Mesenchymal stem cell (in vitro differentiated cells and primary cell): Measurements from ENCODE around the gene CAMSAP2.

Experiments used
- DNase-seq: peaks from one replicate; pipeline ENCODE4 v3.0.0-alpha.2; 2013
- H2AFZ ChIP-seq: one replicate; pipeline ENCODE4 v1.6.1; 2013; ENCODE audit warnings: low read depth, mild to moderate bottlenecking, control low read depth, inconsistent platforms, low read length, moderate library complexity
- H2AK5ac ChIP-seq: 2 replicates; pipeline ENCODE4 v1.6.1; 2013; ENCODE audit warnings: low read length, moderate library complexity, mild to moderate bottlenecking, inconsistent platforms; ENCODE audit not compliant: severe bottlenecking
- H2BK120ac ChIP-seq: one replicate; pipeline ENCODE4 v1.6.1; 2013; ENCODE audit warnings: low read depth, mild to moderate bottlenecking, inconsistent platforms, low read length, moderate library complexity
- H2BK12ac ChIP-seq, 2 experiments: one replicate each; pipeline ENCODE4 v1.6.1; 2013; ENCODE audit warnings: inconsistent platforms in 2 of 2, low read length in 2 of 2, mild to moderate bottlenecking in 2 of 2, moderate library complexity in 2 of 2, control low read depth in 1 of 2
- H2BK15ac ChIP-seq: one replicate; pipeline ENCODE4 v1.6.1; 2013; ENCODE audit warnings: mild to moderate bottlenecking, low read depth, inconsistent platforms; ENCODE audit not compliant: poor library complexity, severe bottlenecking
- H2BK5ac ChIP-seq: 2 replicates; pipeline ENCODE4 v1.6.1; 2013; ENCODE audit warnings: low read depth, mild to moderate bottlenecking, low read length, control low read depth, inconsistent platforms; ENCODE audit not compliant: poor library complexity, severe bottlenecking
- H3K14ac ChIP-seq, 2 experiments: one replicate each; pipeline ENCODE4 v1.6.1; 2013; ENCODE audit warnings: inconsistent platforms in 2 of 2, low read length in 2 of 2, control low read depth in 1 of 2, mild to moderate bottlenecking in 1 of 2, moderate library complexity in 1 of 2
- H3K18ac ChIP-seq, 2 experiments: one replicate each; pipeline ENCODE4 v1.6.1; 2013; ENCODE audit warnings: inconsistent platforms in 2 of 2, low read length in 2 of 2, control low read depth in 1 of 2, low read depth in 1 of 2, mild to moderate bottlenecking in 1 of 2
- H3K23ac ChIP-seq, 2 experiments: one replicate each; pipeline ENCODE4 v1.6.1; 2013; ENCODE audit warnings: inconsistent platforms in 2 of 2, low read length in 2 of 2, mild to moderate bottlenecking in 2 of 2, moderate library complexity in 2 of 2, control low read depth in 1 of 2
- H3K27ac ChIP-seq: 2 replicates; pipeline ENCODE4 v1.5.1; 2013; ENCODE audit warnings: mild to moderate bottlenecking, moderate library complexity, low read length, control low read depth, inconsistent platforms; ENCODE audit not compliant: poor library complexity, severe bottlenecking
- H3K27me3 ChIP-seq, 2 experiments: 2 replicates each; pipeline versions ENCODE4 v1.6.1 to v1.7.0; 2013; ENCODE audit warnings: low read length in 2 of 2, mild to moderate bottlenecking in 2 of 2, moderate library complexity in 2 of 2, control low read depth in 1 of 2, inconsistent platforms in 1 of 2; ENCODE audit not compliant: control insufficient read depth in 1 of 2, insufficient read depth in 1 of 2
- H3K36me3 ChIP-seq, 2 experiments: 2 replicates each; pipeline versions ENCODE4 v1.6.1 to v1.7.0; 2013; ENCODE audit warnings: low read length in 2 of 2, control low read depth in 1 of 2, inconsistent platforms in 1 of 2, low read depth in 1 of 2, mild to moderate bottlenecking in 1 of 2; ENCODE audit not compliant: insufficient read depth in 2 of 2, control insufficient read depth in 1 of 2
- H3K4ac ChIP-seq, 2 experiments: one replicate each; pipeline ENCODE4 v1.6.1; 2013; ENCODE audit warnings: inconsistent platforms in 2 of 2, low read length in 2 of 2, mild to moderate bottlenecking in 2 of 2, moderate library complexity in 2 of 2, control low read depth in 1 of 2, low read depth in 1 of 2
- H3K4me1 ChIP-seq: 2 replicates; pipeline ENCODE4 v1.6.1; 2013; ENCODE audit warnings: low read depth, low read length, control low read depth; ENCODE audit not compliant: control insufficient read depth, insufficient read depth
- H3K4me2 ChIP-seq: 2 replicates; pipeline ENCODE4 v1.6.1; 2013; ENCODE audit warnings: low read length, mild to moderate bottlenecking, inconsistent platforms; ENCODE audit not compliant: poor library complexity, severe bottlenecking
- H3K4me3 ChIP-seq, 2 experiments: 2 replicates each; pipeline versions ENCODE4 v1.5.1 to v1.7.0; 2013; ENCODE audit warnings: low read length in 2 of 2, mild to moderate bottlenecking in 2 of 2, control low read depth in 1 of 2, low read depth in 1 of 2; ENCODE audit not compliant: insufficient read depth in 1 of 2
- H3K79me1 ChIP-seq: replicated peaks from 2 replicates; pipeline ENCODE4 v1.6.1; 2013; ENCODE audit warnings: mild to moderate bottlenecking, control low read depth, low read length, inconsistent platforms; ENCODE audit not compliant: poor library complexity, severe bottlenecking
- H3K9ac ChIP-seq: 2 replicates; pipeline ENCODE4 v1.7.0; 2013; ENCODE audit warnings: mild to moderate bottlenecking, low read length, moderate library complexity
- H3K9me3 ChIP-seq: 2 replicates; pipeline ENCODE4 v1.7.0; 2013; ENCODE audit warnings: mild to moderate bottlenecking, low read length; ENCODE audit not compliant: control insufficient read depth
- H4K8ac ChIP-seq: one replicate; pipeline ENCODE4 v1.6.1; 2013; ENCODE audit warnings: inconsistent platforms, mild to moderate bottlenecking, low read length, moderate library complexity
- H4K91ac ChIP-seq: one replicate; pipeline ENCODE4 v1.6.1; 2013; ENCODE audit warnings: mild to moderate bottlenecking, low read length, inconsistent platforms
- WGBS: methylation state at CpG from one replicate; pipeline ENCODE4 v1.1.7; 2013; ENCODE audit warnings: mixed read lengths; 5-methylcytosine and 5-hydroxymethylcytosine counted together

The CAMSAP2 gene

GRCh38 chr1:200896531-200897196, 158.0 kb downstream of the CAMSAP2 start:
- Histone ChIP-seq H4K91ac (no peak overlapping the region), H3K27me3 (peaks cover 0 to 90% of the 10 kb centered on the region in 2 experiments), H3K9ac (no peak overlapping the region), H2AK5ac (peak overlapping the region; percentile 31), H3K4me2 (peak overlapping the region; percentile 2), H3K4ac (no peak overlapping the region), H2BK5ac (no peak overlapping the region), H3K14ac (no peak overlapping the region), H4K8ac (no peak overlapping the region), H3K36me3 (peaks cover 0 to 34% of the 10 kb centered on the region in 2 experiments), H3K18ac (no peak overlapping the region), H3K23ac (no peak overlapping the region), H3K4me3 (no peak overlapping the region), H2BK12ac (no peak overlapping the region), H2AFZ (no peak overlapping the region), H3K9me3 (no peaks in the 10 kb centered on the region), H3K4me1 (peaks cover 55% of the 10 kb centered on the region), H2BK120ac (no peak overlapping the region), H2BK15ac (no peak overlapping the region), H3K27ac (peak overlapping the region; percentile 82), H3K79me1 (peaks cover 30% of the 10 kb centered on the region)
- WGBS: 66% methylated on average over 7 of the region's 10 CpGs
- no peak for DNase-seq

- Histone ChIP-seq H3K9me3 (no peaks in the 10 kb centered on the region), H3K4ac (no peak overlapping the region), H3K23ac (no peak overlapping the region), H3K9ac (no peak overlapping the region), H3K27me3 (peaks cover 0 to 90% of the 10 kb centered on the region in 2 experiments), H2BK5ac (no peak overlapping the region), H2BK12ac (no peak overlapping the region), H4K91ac (no peak overlapping the region), H3K36me3 (peaks cover 0 to 40% of the 10 kb centered on the region in 2 experiments), H3K18ac (no peak overlapping the region), H3K14ac (no peak overlapping the region), H3K4me2 (no peak overlapping the region), H2AFZ (no peak overlapping the region), H2BK120ac (no peak overlapping the region), H2AK5ac (peak overlapping the region; percentile 93), H2BK15ac (no peak overlapping the region), H3K4me3 (no peak overlapping the region), H4K8ac (no peak overlapping the region), H3K4me1 (peaks cover 57% of the 10 kb centered on the region), H3K27ac (peak overlapping the region; percentile 82), H3K79me1 (peaks cover 33% of the 10 kb centered on the region)
- WGBS: 100% methylated on average over 5 of the region's 5 CpGs
- DNase-seq: no peak
Observed at GRCh38 chr1:200897259-200897658, 158.6 kb downstream of the CAMSAP2 start.

- H3K4me3 ChIP-seq: no peak overlapping the region
- WGBS: 90% methylated on average over 2 of the region's 3 CpGs
Observed at GRCh38 chr1:200899015-200899386, 160.3 kb downstream of the CAMSAP2 start.

GRCh38 chr1:200899451-200899915, 160.8 kb downstream of the CAMSAP2 start:
- H2AFZ ChIP-seq: no peak overlapping the region
- 95% methylated on average over 10 of the region's 10 CpGs for WGBS
- no peak overlapping the region for H4K91ac ChIP-seq
- H2AK5ac ChIP-seq: no peak overlapping the region
- H3K18ac ChIP-seq: no peak overlapping the region
- H3K36me3 ChIP-seq: peaks cover 0 to 55% of the 10 kb centered on the region in 2 experiments
- H3K4ac ChIP-seq: no peak overlapping the region
- peaks cover 0 to 83% of the 10 kb centered on the region in 2 experiments for H3K27me3 ChIP-seq
- H2BK12ac ChIP-seq: no peak overlapping the region
- no peak overlapping the region for H3K9ac ChIP-seq
- H3K14ac ChIP-seq: no peak overlapping the region
- no peak overlapping the region for H2BK5ac ChIP-seq
- peaks cover 45% of the 10 kb centered on the region for H3K4me1 ChIP-seq
- H2BK120ac ChIP-seq: no peak overlapping the region
- peaks cover 33% of the 10 kb centered on the region for H3K79me1 ChIP-seq
- H4K8ac ChIP-seq: no peak overlapping the region
- H3K4me3 ChIP-seq: no peak overlapping the region
- H3K9me3 ChIP-seq: no peaks in the 10 kb centered on the region
- DNase-seq: no peak
- no peak overlapping the region for H2BK15ac ChIP-seq
- H3K27ac ChIP-seq: no peak overlapping the region
- H3K23ac ChIP-seq: no peak overlapping the region
- H3K4me2 ChIP-seq: no peak overlapping the region

More at GRCh38 chr1:200899015-200899386, 160.3 kb downstream of the CAMSAP2 start:
- H3K9ac ChIP-seq: no peak overlapping the region
- H3K14ac ChIP-seq: no peak overlapping the region
- H4K8ac ChIP-seq: no peak overlapping the region
- H2BK12ac ChIP-seq: no peak overlapping the region
- H3K79me1 ChIP-seq: peaks cover 30% of the 10 kb centered on the region
- no peak overlapping the region for H4K91ac ChIP-seq
- H2AK5ac ChIP-seq: no peak overlapping the region
- no peak overlapping the region for H3K4ac ChIP-seq
- no peak overlapping the region for H2BK5ac ChIP-seq
- no peaks in the 10 kb centered on the region for H3K9me3 ChIP-seq
- no peak overlapping the region for H3K23ac ChIP-seq
- no peak overlapping the region for H2BK120ac ChIP-seq
- no peak overlapping the region for H2BK15ac ChIP-seq
- no peak overlapping the region for H3K27ac ChIP-seq
- H3K36me3 ChIP-seq: peaks cover 0 to 50% of the 10 kb centered on the region in 2 experiments
- H3K4me1 ChIP-seq: peaks cover 47% of the 10 kb centered on the region
- no peak for DNase-seq
- peaks cover 0 to 85% of the 10 kb centered on the region in 2 experiments for H3K27me3 ChIP-seq
- H3K18ac ChIP-seq: no peak overlapping the region
- H2AFZ ChIP-seq: no peak overlapping the region
- H3K4me2 ChIP-seq: no peak overlapping the region
